Tibial artery (tissue), 4 donors: ENCODE measurements around the gene SERPINB12.

ENCODE experiments used
- DNase-seq, 2 donors: peaks; one replicate each; pipeline ENCODE4 v3.0.0-alpha.2; 2019
- H3K27ac ChIP-seq, 2 donors: fragments of 200-600 bp; sonication (generic) in 1 of 2; 1 replicate in 1 of 2; 2 replicates in 1 of 2; pipeline ENCODE4 v1.5.1; 2018 to 2019; ENCODE audit warnings: mild to moderate bottlenecking in 1 of 2
- H3K27me3 ChIP-seq, 2 donors: fragments of 200-600 bp; sonication (generic) in 1 of 2; one replicate each; pipeline versions ENCODE4 v1.5.1 to v1.6.0; 2016 to 2019
- H3K36me3 ChIP-seq, 3 donors: fragments of 200-600 bp; sonication (generic) in 2 of 3; one replicate each; pipeline ENCODE4 v1.5.1; 2016 to 2019; ENCODE audit warnings: mild to moderate bottlenecking in 2 of 3
- H3K4me1 ChIP-seq, 4 donors: fragments of 200-600 bp; sonication (generic) in 2 of 4; 1 replicate in 3 of 4; 2 replicates in 1 of 4; pipeline ENCODE4 v1.5.1; 2016 to 2019
- H3K4me3 ChIP-seq, 2 donors: fragments of 200-600 bp; sonication (generic) in 1 of 2; 1 replicate in 1 of 2; 2 replicates in 1 of 2; pipeline ENCODE4 v1.5.1; 2018 to 2019; ENCODE audit warnings: mild to moderate bottlenecking in 2 of 2
- H3K9me3 ChIP-seq, 3 donors: fragments of 200-600 bp; sonication (generic) in 1 of 3; one replicate each; pipeline ENCODE4 v1.5.1; 2016 to 2019
- CTCF ChIP-seq, 2 experiments: fragments of 200-600 bp in 1 of 2; fragments of 450-650 bp in 1 of 2; IDR thresholded peaks; one replicate each; pipeline ENCODE4 v1.5.1; 2017 to 2019; ENCODE audit warnings: antibody characterized with exemption in 2 of 2, mild to moderate bottlenecking in 1 of 2, moderate library complexity in 1 of 2
- intact Hi-C: fragments of 100-400 bp; cut with DNase I; formaldehyde crosslinking; loops from one replicate; pipeline ENCODE4 v1.15.0; 2023; ENCODE audit warnings: low total_unique reads

The SERPINB12 gene

GRCh38 chr18:63564021-63564420 lies 21.9 kb downstream of the SERPINB12 start:
- H3K27ac ChIP-seq = no peak overlapping the region
- H3K4me1 ChIP-seq = no peaks in the 10 kb centered on the region
- no peak for DNase-seq
- H3K9me3 ChIP-seq = no peaks in the 10 kb centered on the region
- peaks cover 0 to 3% of the 10 kb centered on the region in 2 donors for H3K27me3 ChIP-seq
- TF ChIP-seq CTCF (IDR thresholded peaks at IDR 0.05) = no peak
- no peaks in the 10 kb centered on the region for H3K36me3 ChIP-seq
- no peak overlapping the region for H3K4me3 ChIP-seq
- intact Hi-C loops = no loop called here

- TF ChIP-seq CTCF (IDR thresholded peaks at IDR 0.05) = no peak
- H3K27ac ChIP-seq = no peak overlapping the region
- intact Hi-C loops = no loop called here
- H3K27me3 ChIP-seq = peaks cover 0 to 3% of the 10 kb centered on the region in 2 donors
- H3K4me3 ChIP-seq = no peak overlapping the region
- no peaks in the 10 kb centered on the region for H3K4me1 ChIP-seq
- no peaks in the 10 kb centered on the region for H3K9me3 ChIP-seq
- DNase-seq = no peak
- H3K36me3 ChIP-seq = no peaks in the 10 kb centered on the region
Measured at GRCh38 chr18:63564561-63564960, 22.4 kb downstream of the SERPINB12 start.

- Histone ChIP-seq H3K27ac (no peak overlapping the region), H3K27me3 (peaks cover 0 to 3% of the 10 kb centered on the region in 2 donors), H3K36me3 (no peaks in the 10 kb centered on the region), H3K9me3 (no peaks in the 10 kb centered on the region), H3K4me3 (no peak overlapping the region), H3K4me1 (no peaks in the 10 kb centered on the region)
- intact Hi-C loops = no loop called here
- no peak for TF ChIP-seq CTCF (IDR thresholded peaks at IDR 0.05)
- no peak for DNase-seq
Measured at GRCh38 chr18:63567276-63567675, 25.1 kb downstream of the SERPINB12 start.

GRCh38 chr18:63567825-63568224 lies 25.7 kb downstream of the SERPINB12 start:
- Histone ChIP-seq H3K4me3 (no peak overlapping the region), H3K4me1 (no peaks in the 10 kb centered on the region), H3K9me3 (no peaks in the 10 kb centered on the region), H3K27ac (no peak overlapping the region), H3K36me3 (no peaks in the 10 kb centered on the region), H3K27me3 (peaks cover 0 to 3% of the 10 kb centered on the region in 2 donors)
- intact Hi-C loops = no loop called here
- no peak for DNase-seq
- no peak for TF ChIP-seq CTCF (IDR thresholded peaks at IDR 0.05)

- peaks cover 0 to 3% of the 10 kb centered on the region in 2 donors for H3K27me3 ChIP-seq
- H3K9me3 ChIP-seq = no peaks in the 10 kb centered on the region
- no peak overlapping the region for H3K27ac ChIP-seq
- no peak for DNase-seq
- H3K36me3 ChIP-seq = no peaks in the 10 kb centered on the region
- intact Hi-C loops = loop anchor here (10.0 kb wide), 1 partner anchor 56 kb away; no protein-coding TSS in a partner anchor
- no peak for TF ChIP-seq CTCF (IDR thresholded peaks at IDR 0.05)
- no peaks in the 10 kb centered on the region for H3K4me1 ChIP-seq
- no peak overlapping the region for H3K4me3 ChIP-seq
Measured at GRCh38 chr18:63570721-63571120, 28.6 kb downstream of the SERPINB12 start.

GRCh38 chr18:63575681-63576080 lies 33.5 kb downstream of the SERPINB12 start:
- no peak for TF ChIP-seq CTCF (IDR thresholded peaks at IDR 0.05)
- Histone ChIP-seq H3K27me3 (no peaks in the 10 kb centered on the region), H3K9me3 (no peaks in the 10 kb centered on the region), H3K4me3 (no peak overlapping the region), H3K36me3 (no peaks in the 10 kb centered on the region), H3K4me1 (no peaks in the 10 kb centered on the region), H3K27ac (no peak overlapping the region)
- intact Hi-C loops = loop anchor here (10.0 kb wide), 1 partner anchor 61 kb away; no protein-coding TSS in a partner anchor
- no peak for DNase-seq
